NCI-H187 treated with DMSO at 0.1 percent for 48 hours (cell line): Measurements from ENCODE around the gene GNA15.
"Not testable (repeated sequence)": the region's sequence is repeated elsewhere in the genome, so short reads cannot be mapped to it uniquely, and the experiment has no call there.

Experiments
- DNase-seq: peaks from one replicate; lab custom pipeline; 2025; lab: John Stamatoyannopoulos, UW

Gene GNA15

GRCh38 chr19:3190921-3191805, 55.3 kb downstream of the GNA15 start:
- DNase-seq = no peak

- not testable (repeated sequence) for DNase-seq
Measured at GRCh38 chr19:3191806-3192104, 55.9 kb downstream of the GNA15 start.

DNA sequence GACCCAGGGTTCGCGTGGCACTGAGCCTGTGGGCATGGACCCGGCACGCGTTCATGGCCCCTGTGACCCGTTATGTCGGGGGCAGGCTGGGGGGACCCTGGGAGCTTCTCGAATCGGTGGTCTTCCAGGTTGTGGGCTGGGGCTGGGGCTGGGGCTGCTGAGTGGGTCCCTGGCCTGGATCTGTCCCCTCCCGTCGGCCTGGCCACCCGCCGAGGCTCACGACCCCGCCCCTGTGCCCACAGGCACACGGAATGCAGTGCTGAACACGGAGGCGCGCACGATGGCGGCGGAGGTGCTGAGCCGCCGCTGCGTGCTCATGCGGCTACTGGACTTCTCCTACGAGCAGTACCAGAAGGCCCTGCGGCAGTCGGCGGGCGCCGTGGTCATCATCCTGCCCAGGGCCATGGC, 56.4 kb downstream of the GNA15 start:
- no peak for DNase-seq

DNA sequence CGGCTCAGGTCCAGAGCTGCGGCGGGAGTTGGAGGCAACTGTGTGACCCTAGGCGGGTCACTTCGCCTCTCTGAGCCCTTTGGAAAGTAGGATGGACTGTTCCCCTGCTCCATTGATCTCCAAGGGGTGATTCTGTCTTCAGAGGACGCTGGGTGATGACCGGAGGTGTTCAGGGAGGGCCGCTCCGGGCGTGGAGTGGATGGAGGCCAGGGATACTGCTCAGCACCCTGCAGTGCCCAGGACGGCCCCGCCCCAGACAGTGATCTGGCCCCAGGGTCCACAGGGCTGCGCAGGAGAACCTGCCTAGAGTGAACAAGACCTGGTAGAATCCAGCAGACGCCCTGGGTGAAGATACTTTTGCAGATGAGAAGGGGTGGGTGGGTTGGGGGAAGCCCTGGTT, 56.9 kb downstream of the GNA15 start:
- no peak for DNase-seq

GRCh38 chr19:3193256-3194105, 57.6 kb downstream of the GNA15 start:
- no peak for DNase-seq

DNA sequence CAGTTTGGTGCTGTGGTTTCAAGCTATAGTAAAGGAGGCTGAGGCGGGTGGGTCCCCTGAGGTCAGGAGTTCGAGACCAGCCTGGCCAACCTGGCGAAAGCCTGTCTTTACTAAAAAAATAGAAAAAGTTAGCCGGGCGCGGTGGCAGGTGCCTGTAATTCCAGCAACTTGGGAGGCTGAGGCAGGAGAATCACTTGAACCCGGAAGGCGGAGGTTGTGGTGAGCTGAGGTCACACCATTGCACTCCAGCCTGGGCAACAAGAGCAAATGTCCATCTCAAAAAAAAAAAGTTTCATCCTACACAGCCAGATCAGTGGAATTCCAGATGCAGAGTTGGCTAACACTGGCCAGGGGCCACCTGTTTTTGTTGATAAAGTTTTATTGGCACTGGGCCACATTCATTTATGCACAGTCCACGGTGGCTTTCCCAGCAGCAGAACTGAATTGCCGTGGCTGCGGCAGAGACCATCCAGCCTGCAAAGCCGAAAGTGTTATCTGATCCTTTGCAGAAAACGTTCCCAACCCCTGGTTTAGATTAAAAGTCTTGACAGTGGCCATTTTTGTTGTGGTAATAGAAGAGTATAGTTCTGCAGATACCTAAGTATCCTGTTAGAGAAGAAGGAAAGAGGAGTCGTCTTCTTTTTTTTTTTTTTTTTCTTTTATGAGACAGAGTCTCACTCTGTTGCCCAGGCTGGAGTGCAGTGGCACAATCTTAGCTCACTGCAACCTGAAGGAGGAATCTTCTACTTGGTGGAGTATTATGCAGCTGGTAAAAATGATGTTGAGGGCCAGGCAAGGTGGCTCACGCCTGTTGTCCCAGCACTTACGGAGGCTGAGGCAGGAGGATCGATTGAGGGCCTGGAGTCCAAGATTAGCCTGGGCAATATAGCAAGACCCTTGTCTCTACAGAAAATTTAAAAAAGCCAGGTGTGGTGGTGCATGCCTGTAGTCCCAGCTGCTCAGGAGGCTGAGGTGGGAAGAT, 58.6 kb downstream of the GNA15 start:
- no peak for DNase-seq

DNA sequence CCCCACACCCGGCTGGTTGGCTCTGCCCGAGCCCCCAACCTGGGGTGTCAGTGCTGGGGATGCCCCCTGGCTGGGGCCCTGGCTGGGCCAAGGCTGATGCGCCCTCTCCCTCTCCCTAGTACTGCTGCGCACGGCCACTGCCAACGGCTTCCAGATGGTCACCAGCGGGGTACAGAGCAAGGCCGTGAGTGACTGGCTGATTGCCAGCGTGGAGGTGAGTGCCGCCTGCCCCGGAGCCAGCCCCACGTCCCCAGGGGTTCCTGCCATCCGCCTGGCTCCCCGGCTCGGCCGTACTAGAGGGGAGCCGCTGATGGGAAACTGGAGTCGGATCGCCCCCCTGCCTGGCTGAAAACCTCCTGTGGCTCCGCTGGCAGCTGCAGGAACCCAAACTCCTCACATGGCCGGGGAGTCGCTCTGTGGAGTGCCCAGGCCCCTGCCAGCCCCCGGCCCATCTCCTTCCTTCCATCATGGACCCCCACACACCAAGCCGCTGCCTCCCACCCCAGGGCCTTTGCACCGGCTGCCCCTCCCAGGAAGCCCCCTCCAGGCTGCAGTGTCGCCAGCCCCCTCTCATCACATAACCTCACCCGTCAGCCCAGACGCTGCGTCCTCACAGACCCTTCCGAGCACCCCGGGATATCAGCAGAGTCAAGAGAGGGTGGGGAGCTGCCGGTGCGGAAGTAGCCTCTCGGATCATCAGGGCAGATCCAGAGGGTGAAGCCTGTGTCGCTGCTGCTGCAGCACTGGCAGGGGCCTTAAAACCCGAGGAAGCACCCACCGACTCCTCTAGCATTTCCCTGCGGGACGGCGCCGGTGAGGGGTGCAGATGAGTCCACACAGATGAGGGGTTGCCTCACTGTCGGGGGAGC, 60.5 kb downstream of the GNA15 start:
- no peak for DNase-seq

DNA sequence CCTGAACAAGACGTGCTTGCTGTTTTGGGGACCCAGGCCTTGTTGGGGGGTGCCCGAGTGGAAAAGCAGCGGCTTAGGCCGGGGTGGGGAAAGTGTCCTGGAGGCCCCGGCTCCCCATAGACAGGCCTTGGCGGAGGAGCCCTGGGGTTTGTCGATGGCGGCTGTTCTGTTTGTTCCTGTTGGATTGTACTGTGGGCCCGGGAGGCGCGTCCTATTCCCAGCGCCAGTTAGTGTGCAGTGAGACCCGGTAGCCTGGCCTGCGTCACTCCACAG, 61.0 kb downstream of the GNA15 start:
- no peak for DNase-seq

GRCh38 chr19:3198901-3199700, 63.3 kb downstream of the GNA15 start:
- DNase-seq = no peak

GRCh38 chr19:3201072-3201700, 65.4 kb downstream of the GNA15 start:
- DNase-seq = no peak

- DNase-seq = no peak
Measured at GRCh38 chr19:3201911-3202310, 66.1 kb downstream of the GNA15 start.

GRCh38 chr19:3202346-3202745, 66.5 kb downstream of the GNA15 start:
- no peak for DNase-seq

DNA sequence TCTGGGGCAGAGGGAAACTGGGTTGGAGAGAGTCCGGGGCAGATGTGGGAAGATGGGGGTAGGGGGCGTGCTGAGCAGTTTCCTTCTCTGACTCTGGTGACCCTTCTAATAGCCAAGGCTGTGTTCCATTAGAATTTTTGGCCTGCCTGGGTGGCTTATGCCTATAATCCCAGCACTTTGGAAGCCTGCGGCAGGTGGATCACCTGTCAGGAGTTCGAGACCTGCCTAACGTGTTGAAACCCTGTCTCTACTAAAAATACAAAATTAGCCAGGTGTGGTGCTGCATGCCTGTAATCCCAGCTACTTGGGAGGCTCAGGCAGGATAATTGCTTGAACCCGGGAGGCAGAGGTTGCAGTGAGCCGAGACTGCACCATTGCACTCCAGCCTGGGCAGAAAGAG, 67.1 kb downstream of the GNA15 start:
- DNase-seq = not testable (repeated sequence)

DNA sequence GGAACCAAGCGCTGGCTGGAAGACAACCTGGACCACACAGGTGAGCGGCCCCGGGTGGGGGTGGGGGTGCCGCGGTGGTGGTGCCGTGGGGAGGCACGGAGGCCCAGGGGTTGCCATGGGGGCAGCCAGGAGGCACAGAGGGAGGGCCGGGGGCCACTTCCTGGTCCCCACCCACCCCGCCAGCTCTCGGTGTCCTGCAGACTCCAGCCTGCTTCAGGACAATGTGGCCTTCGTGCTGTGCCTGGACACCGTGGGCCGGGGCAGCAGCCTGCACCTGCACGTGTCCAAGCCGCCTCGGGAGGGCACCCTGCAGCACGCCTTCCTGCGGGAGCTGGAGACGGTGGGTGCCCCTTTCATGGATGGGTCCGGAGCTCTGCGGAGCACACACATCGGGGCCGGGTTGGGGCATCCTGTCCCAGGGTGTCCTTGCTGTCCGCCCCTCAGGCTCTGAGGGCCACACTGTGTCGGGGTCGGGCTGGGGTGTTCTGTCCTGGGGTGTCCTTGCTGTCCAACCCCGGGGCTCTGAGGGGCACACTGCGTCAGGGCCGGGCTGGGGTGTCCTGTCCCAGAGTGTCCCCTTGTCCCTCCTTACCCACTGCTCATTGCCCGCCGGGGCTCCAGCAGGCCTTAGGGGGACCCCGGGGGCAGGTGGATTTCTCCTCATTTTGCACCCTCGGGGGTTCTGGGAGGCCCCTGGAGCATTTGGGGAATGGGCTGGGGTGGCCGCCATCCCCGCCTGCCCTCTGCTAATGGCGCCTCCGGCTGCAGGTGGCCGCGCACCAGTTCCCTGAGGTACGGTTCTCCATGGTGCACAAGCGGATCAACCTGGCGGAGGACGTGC, 68.2 kb downstream of the GNA15 start:
- no peak for DNase-seq

- DNase-seq = no peak
Measured at GRCh38 chr19:3204646-3205275, 68.9 kb downstream of the GNA15 start.

- DNase-seq = no peak
Measured at GRCh38 chr19:3206216-3206953, 70.6 kb downstream of the GNA15 start.

DNA sequence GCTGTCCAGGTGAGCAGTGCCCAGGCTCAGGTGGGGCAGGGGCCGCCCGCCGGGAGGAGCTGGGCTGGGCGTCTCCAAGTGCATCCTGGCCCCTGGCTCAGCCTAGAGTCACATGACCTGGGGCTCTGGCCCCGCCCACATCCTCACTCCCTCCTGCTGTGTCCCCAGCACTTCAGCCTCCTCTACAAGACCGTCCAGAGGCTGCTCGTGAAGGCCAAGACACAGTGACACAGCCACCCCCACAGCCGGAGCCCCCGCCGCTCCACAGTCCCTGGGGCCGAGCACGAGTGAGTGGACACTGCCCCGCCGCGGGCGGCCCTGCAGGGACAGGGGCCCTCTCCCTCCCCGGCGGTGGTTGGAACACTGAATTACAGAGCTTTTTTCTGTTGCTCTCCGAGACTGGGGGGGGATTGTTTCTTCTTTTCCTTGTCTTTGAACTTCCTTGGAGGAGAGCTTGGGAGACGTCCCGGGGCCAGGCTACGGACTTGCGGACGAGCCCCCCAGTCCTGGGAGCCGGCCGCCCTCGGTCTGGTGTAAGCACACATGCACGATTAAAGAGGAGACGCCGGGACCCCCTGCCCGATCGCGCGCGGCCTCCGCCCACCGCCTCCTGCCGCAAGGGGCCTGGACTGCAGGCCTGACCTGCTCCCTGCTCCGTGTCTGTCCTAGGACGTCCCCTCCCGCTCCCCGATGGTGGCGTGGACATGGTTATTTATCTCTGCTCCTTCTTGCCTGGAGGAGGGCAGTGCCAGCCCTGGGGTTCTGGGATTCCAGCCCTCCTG, 71.8 kb downstream of the GNA15 start:
- DNase-seq = no peak
